GM21528 (cell line): ENCODE measurements around the gene MPDZ.

Experiments
- ATAC-seq: cut with Tn5 transposase; IDR thresholded peaks from one replicate; pipeline ENCODE4 v1.9.1; 2021; ENCODE audit warnings: mild to moderate bottlenecking, moderate library complexity; ENCODE audit not compliant: unreplicated experiment, low FRiP score

MPDZ gene

GRCh38 chr9:13140843-13141592 is 138.5 kb downstream of the MPDZ start:
- ATAC-seq, result no peak

- no peak for ATAC-seq
Observed at GRCh38 chr9:13139641-13140171, 139.8 kb downstream of the MPDZ start.

- no peak for ATAC-seq
Observed at GRCh38 chr9:13137426-13137825, 142.1 kb downstream of the MPDZ start.

GRCh38 chr9:13131991-13132390 is 147.5 kb downstream of the MPDZ start:
- ATAC-seq, result no peak

- no peak for ATAC-seq
Observed at GRCh38 chr9:13131416-13131815, 148.1 kb downstream of the MPDZ start.

- no peak for ATAC-seq
Observed at GRCh38 chr9:13128266-13128860, 151.1 kb downstream of the MPDZ start.

GRCh38 chr9:13127131-13127530 is 152.4 kb downstream of the MPDZ start:
- no peak for ATAC-seq

GRCh38 chr9:13125261-13125660 is 154.2 kb downstream of the MPDZ start:
- ATAC-seq, result no peak

- ATAC-seq, result no peak
Observed at GRCh38 chr9:13122756-13123369, 156.6 kb downstream of the MPDZ start.

GRCh38 chr9:13118313-13118712 is 161.2 kb downstream of the MPDZ start:
- ATAC-seq, result no peak

- ATAC-seq, result no peak
Observed at GRCh38 chr9:13116292-13116691, 163.2 kb downstream of the MPDZ start.

GRCh38 chr9:13113751-13114150 is 165.7 kb downstream of the MPDZ start:
- no peak for ATAC-seq

- no peak for ATAC-seq
Observed at GRCh38 chr9:13113216-13113615, 166.3 kb downstream of the MPDZ start.

- ATAC-seq, result no peak
Observed at GRCh38 chr9:13111778-13112177, 167.7 kb downstream of the MPDZ start.

- ATAC-seq, result no peak
Observed at GRCh38 chr9:13110766-13111417, 168.6 kb downstream of the MPDZ start.

- ATAC-seq, result no peak
Observed at GRCh38 chr9:13109781-13110180, 169.7 kb downstream of the MPDZ start.

- ATAC-seq, result no peak
Observed at GRCh38 chr9:13107008-13107407, 172.5 kb downstream of the MPDZ start.

GRCh38 chr9:13100914-13101572 is 178.4 kb downstream of the MPDZ start:
- no peak for ATAC-seq

- no peak for ATAC-seq
Observed at GRCh38 chr9:13095056-13095455, 184.4 kb downstream of the MPDZ start.

GRCh38 chr9:13090628-13091027 is 188.9 kb downstream of the MPDZ start:
- ATAC-seq, result no peak

- ATAC-seq, result no peak
Observed at GRCh38 chr9:13089666-13090065, 189.8 kb downstream of the MPDZ start.
